Measurements from ENCODE around the gene CKB. TPM values are rescaled to one million over a fixed set of nuclear protein-coding genes. Genes with fewer than 3 reads are reported as not detected.

CKB gene
- total RNA-seq, 1 donor from 2014 or later, result 178 TPM

GRCh38 chr14:103509864-103510723 is 12.5 kb downstream of the CKB start:
- no peak overlapping the region for H3K27ac ChIP-seq (ENCODE audit: low read depth, low read length)
- Mint-ChIP-seq H3K4me3 (ENCODE audit: unreplicated experiment) (no peak overlapping the region), H3K27me3 (ENCODE audit: low read depth, unreplicated experiment) (no peaks in the 10 kb centered on the region), H3K4me1 (ENCODE audit: low read depth, unreplicated experiment) (no peaks in the 10 kb centered on the region), H3K36me3 (ENCODE audit: low read depth, unreplicated experiment) (peaks cover 32% of the 10 kb centered on the region), H3K27ac (ENCODE audit: unreplicated experiment) (peak overlapping the region; percentile 58), H3K9me3 (ENCODE audit: unreplicated experiment) (no peaks in the 10 kb centered on the region)
- H4K20me1 ChIP-seq (ENCODE audit: insufficient read depth, low read length), result peaks cover 34% of the 10 kb centered on the region
- no peak overlapping the region for H3K4me2 ChIP-seq (ENCODE audit: low read length)
- peaks cover 24% of the 10 kb centered on the region for H3K36me3 ChIP-seq (ENCODE audit: insufficient read depth, low read length)
- H3K9ac ChIP-seq (ENCODE audit: low read length), result no peak overlapping the region
- H3K27me3 ChIP-seq (ENCODE audit: insufficient read depth, low read length), result no peaks in the 10 kb centered on the region
- DNase-seq (ENCODE audit: low read depth) (no peak), FAIRE-seq (no peak)
- peaks cover 11% of the 10 kb centered on the region for H3K4me1 ChIP-seq (ENCODE audit: insufficient read depth, low read length)
- TF ChIP-seq EZH2 (IDR thresholded peaks at IDR 0.05; ENCODE audit: insufficient read depth, low read length), result no peak
- TF ChIP-seq, protein P1, sequence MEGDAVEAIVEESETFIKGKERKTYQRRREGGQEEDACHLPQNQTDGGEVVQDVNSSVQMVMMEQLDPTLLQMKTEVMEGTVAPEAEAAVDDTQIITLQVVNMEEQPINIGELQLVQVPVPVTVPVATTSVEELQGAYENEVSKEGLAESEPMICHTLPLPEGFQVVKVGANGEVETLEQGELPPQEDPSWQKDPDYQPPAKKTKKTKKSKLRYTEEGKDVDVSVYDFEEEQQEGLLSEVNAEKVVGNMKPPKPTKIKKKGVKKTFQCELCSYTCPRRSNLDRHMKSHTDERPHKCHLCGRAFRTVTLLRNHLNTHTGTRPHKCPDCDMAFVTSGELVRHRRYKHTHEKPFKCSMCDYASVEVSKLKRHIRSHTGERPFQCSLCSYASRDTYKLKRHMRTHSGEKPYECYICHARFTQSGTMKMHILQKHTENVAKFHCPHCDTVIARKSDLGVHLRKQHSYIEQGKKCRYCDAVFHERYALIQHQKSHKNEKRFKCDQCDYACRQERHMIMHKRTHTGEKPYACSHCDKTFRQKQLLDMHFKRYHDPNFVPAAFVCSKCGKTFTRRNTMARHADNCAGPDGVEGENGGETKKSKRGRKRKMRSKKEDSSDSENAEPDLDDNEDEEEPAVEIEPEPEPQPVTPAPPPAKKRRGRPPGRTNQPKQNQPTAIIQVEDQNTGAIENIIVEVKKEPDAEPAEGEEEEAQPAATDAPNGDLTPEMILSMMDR (IDR thresholded peaks at IDR 0.05; ENCODE audit: insufficient read depth, low read depth, low read length), result no peak
- no peak overlapping the region for H3K4me3 ChIP-seq (ENCODE audit: insufficient read depth, low read depth, low read length)
- no peaks in the 10 kb centered on the region for H3K79me2 ChIP-seq (ENCODE audit: insufficient read depth, low read length)
- no peaks in the 10 kb centered on the region for H3K9me3 ChIP-seq (ENCODE audit: insufficient read depth, low read depth, low read length)
- no peak overlapping the region for H2AFZ ChIP-seq (ENCODE audit: low read depth, low read length)

DNA sequence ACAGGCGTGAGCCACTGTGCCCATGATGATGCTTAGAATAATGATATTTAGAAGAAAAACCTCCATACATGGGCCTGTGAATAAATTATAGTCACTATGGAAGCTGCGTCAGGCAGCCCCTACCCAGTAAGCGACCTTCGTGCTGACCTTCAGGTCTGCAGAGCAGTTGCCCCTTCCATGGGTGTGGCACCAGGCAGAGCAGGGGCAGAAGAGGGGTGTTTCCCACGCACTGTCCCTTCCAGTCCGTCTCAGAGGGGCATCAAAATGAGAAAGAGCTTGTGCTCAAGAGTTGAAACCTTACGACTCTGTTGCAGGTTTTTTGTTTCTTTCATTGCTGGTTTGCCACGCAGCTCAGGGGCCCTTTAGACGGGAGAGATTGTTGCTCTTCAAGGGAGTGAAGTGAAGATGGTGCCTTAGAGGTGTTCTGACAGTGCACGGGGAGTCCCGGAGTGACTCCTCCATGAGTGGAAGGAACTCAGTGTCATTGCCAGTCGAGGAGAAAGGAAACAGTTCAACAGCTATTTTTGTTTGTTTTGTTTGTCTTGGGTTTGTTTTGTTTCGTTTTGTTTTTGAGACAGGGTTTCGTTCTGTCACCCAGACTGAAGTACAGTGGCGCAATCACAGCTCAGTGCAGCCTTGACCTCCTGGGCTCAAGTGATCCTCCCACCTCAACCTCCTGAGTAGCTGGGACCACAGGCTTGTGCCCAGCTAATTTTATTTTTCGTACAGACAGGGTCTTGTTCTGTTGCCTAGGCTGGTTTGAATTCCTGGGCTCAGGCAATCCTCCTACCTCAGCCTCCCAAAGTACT is 13.9 kb downstream of the CKB start:
- peaks cover 3% of the 10 kb centered on the region for H3K4me1 Mint-ChIP-seq (ENCODE audit: low read depth, unreplicated experiment)

More for the DNA sequence above, 13.9 kb downstream of the CKB start:
- FAIRE-seq, result no peak
- Histone ChIP-seq H3K9me3 (ENCODE audit: insufficient read depth, low read depth, low read length) (no peaks in the 10 kb centered on the region), H3K9ac (ENCODE audit: low read length) (no peak overlapping the region), H3K27me3 (ENCODE audit: insufficient read depth, low read length) (no peaks in the 10 kb centered on the region), H3K4me2 (ENCODE audit: low read length) (no peak overlapping the region), H3K27ac (ENCODE audit: low read depth, low read length) (no peak overlapping the region), H2AFZ (ENCODE audit: low read depth, low read length) (no peak overlapping the region), H3K79me2 (ENCODE audit: insufficient read depth, low read length) (no peaks in the 10 kb centered on the region), H3K4me1 (ENCODE audit: insufficient read depth, low read length) (peaks cover 11% of the 10 kb centered on the region), H3K4me3 (ENCODE audit: insufficient read depth, low read depth, low read length) (no peak overlapping the region), H3K36me3 (ENCODE audit: insufficient read depth, low read length) (peaks cover 29% of the 10 kb centered on the region), H4K20me1 (ENCODE audit: insufficient read depth, low read length) (peaks cover 29% of the 10 kb centered on the region)
- Mint-ChIP-seq H3K36me3 (ENCODE audit: low read depth, unreplicated experiment) (peaks cover 37% of the 10 kb centered on the region), H3K9me3 (ENCODE audit: unreplicated experiment) (no peaks in the 10 kb centered on the region), H3K27me3 (ENCODE audit: low read depth, unreplicated experiment) (no peaks in the 10 kb centered on the region), H3K4me3 (ENCODE audit: unreplicated experiment) (no peak overlapping the region), H3K27ac (ENCODE audit: unreplicated experiment) (no peak overlapping the region)
- TF ChIP-seq, protein P1 (IDR thresholded peaks at IDR 0.05; ENCODE audit: insufficient read depth, low read depth, low read length), result no peak
- no peak for TF ChIP-seq EZH2 (IDR thresholded peaks at IDR 0.05; ENCODE audit: insufficient read depth, low read length)
- DNase-seq (ENCODE audit: low read depth), result no peak

Data from astrocyte (in vitro differentiated cells and primary cell).